HepG2 (cell line): ENCODE results near the gene PCIF1. TPM values are rescaled to one million over a fixed set of nuclear protein-coding genes. Genes with fewer than 3 reads are reported as not detected.

Experiments used
- ARNT ChIP-seq: fragments of 450-650 bp; IDR thresholded peaks from 2 replicates; pipeline ENCODE4 v1.6.1; 2017
- PTBP1 ChIP-seq: fragments of 200-400 bp; formaldehyde crosslinking; IDR thresholded peaks from 2 replicates; pipeline ENCODE4 v1.6.1; 2018; ENCODE audit warnings: low read length, low read depth; ENCODE audit not compliant: poor library complexity, severe bottlenecking
- SMYD3 ChIP-seq: sonication (generic); formaldehyde crosslinking; IDR thresholded peaks from 2 replicates; pipeline ENCODE4 v1.8.1; 2023; ENCODE audit warnings: mild to moderate bottlenecking, missing genetic modification reagents
- YEATS2 ChIP-seq: sonication (generic); formaldehyde crosslinking; IDR thresholded peaks from 2 replicates; pipeline ENCODE4 v1.4.0; 2020; ENCODE audit warnings: missing genetic modification reagents, borderline replicate concordance
- ZNF10 ChIP-seq: sonication (generic); formaldehyde crosslinking; IDR thresholded peaks from 2 replicates; pipeline ENCODE4 v1.4.0; 2020; ENCODE audit warnings: mild to moderate bottlenecking, low read depth, missing genetic modification reagents, borderline replicate concordance
- ZNF354B ChIP-seq: sonication (generic); formaldehyde crosslinking; IDR thresholded peaks from 2 replicates; pipeline ENCODE4 v1.8.0; 2022; ENCODE audit warnings: mild to moderate bottlenecking, missing genetic modification reagents
- ZNF589 ChIP-seq: sonication (generic); formaldehyde crosslinking; conservative IDR thresholded peaks from 2 replicates; pipeline ENCODE4 v1.8.0; 2022; ENCODE audit warnings: mild to moderate bottlenecking, moderate library complexity, missing genetic modification reagents
- ZNF598 ChIP-seq: sonication (generic); formaldehyde crosslinking; IDR thresholded peaks from 2 replicates; pipeline ENCODE4 v1.5.1; 2020; ENCODE audit warnings: mild to moderate bottlenecking, missing genetic modification reagents, borderline replicate concordance
- polyA plus RNA-seq, 8 experiments: library from polyadenylated mRNA; depleted of rRNA in 3 of 8; stranded (reverse) in 7 of 8; unstranded in 1 of 8; fragments of >200 nt; fragmentation: Illumina TruSeq in 4 of 8; extraction: Trizol in 4 of 8; gene quantifications; 2 replicates each; pipeline versions ENCODE4 v1.2.1 to v1.2.3, GENCODE V29; 2011 to 2016; ENCODE audit warnings: low read depth in 4 of 8, missing spikeins in 1 of 8, mixed read lengths in 1 of 8; ENCODE audit not compliant: insufficient read depth in 1 of 8
- total RNA-seq, 5 experiments: library from RNA; depleted of rRNA; stranded (reverse); fragments of >200 nt; fragmentation: Illumina TruSeq; extraction: Trizol; gene quantifications; 2 replicates each; pipeline ENCODE4 v1.2.3, GENCODE V29; 2016; ENCODE audit warnings: low read depth in 1 of 5
- TF ChIP-seq, protein P1 (sequence below): sonication (generic); formaldehyde crosslinking; IDR thresholded peaks from 2 replicates; pipeline ENCODE4 v1.5.0; 2020; ENCODE audit warnings: mild to moderate bottlenecking, missing genetic modification reagents
- TF ChIP-seq, protein P2 (sequence below): IDR thresholded peaks from 2 replicates; pipeline ENCODE4 v1.6.1; 2016; ENCODE audit warnings: low read depth, borderline replicate concordance
- TF ChIP-seq, protein P3 (sequence below): conservative IDR thresholded peaks from 2 replicates; pipeline ENCODE4 v1.6.1; 2018; ENCODE audit warnings: missing genetic modification reagents
- TF ChIP-seq, protein P4 (sequence below): sonication (generic); formaldehyde crosslinking; IDR thresholded peaks from 2 replicates; pipeline ENCODE4 v1.4.0; 2020; ENCODE audit warnings: missing genetic modification reagents
- TF ChIP-seq, protein P5 (sequence below): sonication (generic); formaldehyde crosslinking; IDR thresholded peaks from 2 replicates; pipeline ENCODE4 v1.4.0; 2020; ENCODE audit warnings: mild to moderate bottlenecking, missing genetic modification reagents
- TF ChIP-seq, protein P6 (sequence below): sonication (generic); formaldehyde crosslinking; IDR thresholded peaks from 2 replicates; pipeline ENCODE4 v1.8.0; 2022; ENCODE audit warnings: missing genetic modification reagents, mild to moderate bottlenecking, inconsistent platforms, borderline replicate concordance
- TF ChIP-seq, protein P7 (sequence below): sonication (generic); formaldehyde crosslinking; IDR thresholded peaks from 2 replicates; pipeline ENCODE4 v1.5.0; 2020; ENCODE audit warnings: missing genetic modification reagents

PCIF1 gene
- total and polyA plus RNA-seq, 2 of the 13 experiments (the other 11 are each of a cell fraction or from before 2014, with no cell fraction given) = 20.9 to 24.4 TPM

DNA sequence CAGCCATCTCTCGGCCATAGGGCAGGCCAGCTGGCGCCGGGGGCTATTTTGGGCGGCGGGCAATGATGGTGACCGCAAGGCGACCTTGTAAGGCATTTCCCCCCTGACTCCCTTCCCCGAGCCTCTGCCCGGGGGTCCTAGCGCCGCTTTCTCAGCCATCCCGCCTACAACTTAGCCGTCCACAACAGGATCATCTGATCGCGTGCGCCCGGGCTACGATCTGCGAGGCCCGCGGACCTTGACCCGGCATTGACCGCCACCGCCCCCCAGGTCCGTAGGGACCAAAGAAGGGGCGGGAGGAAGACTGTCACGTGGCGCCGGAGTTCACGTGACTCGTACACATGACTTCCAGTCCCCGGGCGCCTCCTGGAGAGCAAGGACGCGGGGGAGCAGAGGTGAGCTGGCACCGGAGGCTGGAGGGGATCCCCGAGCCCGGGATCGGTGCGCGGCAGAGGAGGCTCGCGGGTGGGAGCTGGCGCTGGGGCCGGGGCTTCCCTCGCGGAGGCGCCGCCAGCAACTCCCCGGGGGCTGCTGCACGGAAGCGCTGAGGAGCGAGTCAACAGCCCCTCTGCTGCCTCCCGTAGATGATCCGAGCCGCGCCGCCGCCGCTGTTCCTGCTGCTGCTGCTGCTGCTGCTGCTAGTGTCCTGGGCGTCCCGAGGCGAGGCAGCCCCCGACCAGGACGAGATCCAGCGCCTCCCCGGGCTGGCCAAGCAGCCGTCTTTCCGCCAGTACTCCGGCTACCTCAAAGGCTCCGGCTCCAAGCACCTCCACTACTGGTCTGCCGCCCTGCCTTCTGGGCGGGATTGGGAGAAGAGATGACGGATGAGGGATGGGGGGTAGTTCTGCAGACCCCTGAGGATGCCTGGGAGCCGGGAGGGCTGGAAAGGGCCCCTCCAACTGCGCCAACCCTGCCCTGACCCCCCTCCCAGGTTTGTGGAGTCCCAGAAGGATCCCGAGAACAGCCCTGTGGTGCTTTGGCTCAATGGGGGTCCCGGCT lies 43.2 kb upstream of the PCIF1 start, which contains the start of the genes CTSA and NEURL2 (continued):
- TF ChIP-seq ZNF10 (CRISPR knock-in tag) = no peak
- peak; percentile 99 for TF ChIP-seq ZNF354B (CRISPR knock-in tag)
- TF ChIP-seq, protein P1, sequence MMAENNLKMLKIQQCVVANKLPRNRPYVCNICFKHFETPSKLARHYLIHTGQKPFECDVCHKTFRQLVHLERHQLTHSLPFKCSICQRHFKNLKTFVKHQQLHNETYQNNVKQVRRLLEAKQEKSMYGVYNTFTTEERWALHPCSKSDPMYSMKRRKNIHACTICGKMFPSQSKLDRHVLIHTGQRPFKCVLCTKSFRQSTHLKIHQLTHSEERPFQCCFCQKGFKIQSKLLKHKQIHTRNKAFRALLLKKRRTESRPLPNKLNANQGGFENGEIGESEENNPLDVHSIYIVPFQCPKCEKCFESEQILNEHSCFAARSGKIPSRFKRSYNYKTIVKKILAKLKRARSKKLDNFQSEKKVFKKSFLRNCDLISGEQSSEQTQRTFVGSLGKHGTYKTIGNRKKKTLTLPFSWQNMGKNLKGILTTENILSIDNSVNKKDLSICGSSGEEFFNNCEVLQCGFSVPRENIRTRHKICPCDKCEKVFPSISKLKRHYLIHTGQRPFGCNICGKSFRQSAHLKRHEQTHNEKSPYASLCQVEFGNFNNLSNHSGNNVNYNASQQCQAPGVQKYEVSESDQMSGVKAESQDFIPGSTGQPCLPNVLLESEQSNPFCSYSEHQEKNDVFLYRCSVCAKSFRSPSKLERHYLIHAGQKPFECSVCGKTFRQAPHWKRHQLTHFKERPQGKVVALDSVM = peak; percentile 95
- TF ChIP-seq, protein P2, sequence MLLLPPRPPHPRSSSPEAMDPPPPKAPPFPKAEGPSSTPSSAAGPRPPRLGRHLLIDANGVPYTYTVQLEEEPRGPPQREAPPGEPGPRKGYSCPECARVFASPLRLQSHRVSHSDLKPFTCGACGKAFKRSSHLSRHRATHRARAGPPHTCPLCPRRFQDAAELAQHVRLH (CRISPR knock-in tag) = peak; percentile 99
- TF ChIP-seq ZNF598 (CRISPR knock-in tag) = peak; percentile 95; the same call in 1 of the 2 replicates
- no peak; the same call in none of the 2 replicates for TF ChIP-seq SMYD3 (CRISPR knock-in tag)
- TF ChIP-seq YEATS2 = peak; percentile 100
- TF ChIP-seq, protein P3, sequence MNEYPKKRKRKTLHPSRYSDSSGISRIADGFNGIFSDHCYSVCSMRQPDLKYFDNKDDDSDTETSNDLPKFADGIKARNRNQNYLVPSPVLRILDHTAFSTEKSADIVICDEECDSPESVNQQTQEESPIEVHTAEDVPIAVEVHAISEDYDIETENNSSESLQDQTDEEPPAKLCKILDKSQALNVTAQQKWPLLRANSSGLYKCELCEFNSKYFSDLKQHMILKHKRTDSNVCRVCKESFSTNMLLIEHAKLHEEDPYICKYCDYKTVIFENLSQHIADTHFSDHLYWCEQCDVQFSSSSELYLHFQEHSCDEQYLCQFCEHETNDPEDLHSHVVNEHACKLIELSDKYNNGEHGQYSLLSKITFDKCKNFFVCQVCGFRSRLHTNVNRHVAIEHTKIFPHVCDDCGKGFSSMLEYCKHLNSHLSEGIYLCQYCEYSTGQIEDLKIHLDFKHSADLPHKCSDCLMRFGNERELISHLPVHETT (CRISPR knock-in tag) = peak; percentile 98
- TF ChIP-seq ARNT = peak; percentile 96; the same call in 1 of the 2 replicates
- TF ChIP-seq PTBP1 = peak; percentile 77
- TF ChIP-seq, protein P4, sequence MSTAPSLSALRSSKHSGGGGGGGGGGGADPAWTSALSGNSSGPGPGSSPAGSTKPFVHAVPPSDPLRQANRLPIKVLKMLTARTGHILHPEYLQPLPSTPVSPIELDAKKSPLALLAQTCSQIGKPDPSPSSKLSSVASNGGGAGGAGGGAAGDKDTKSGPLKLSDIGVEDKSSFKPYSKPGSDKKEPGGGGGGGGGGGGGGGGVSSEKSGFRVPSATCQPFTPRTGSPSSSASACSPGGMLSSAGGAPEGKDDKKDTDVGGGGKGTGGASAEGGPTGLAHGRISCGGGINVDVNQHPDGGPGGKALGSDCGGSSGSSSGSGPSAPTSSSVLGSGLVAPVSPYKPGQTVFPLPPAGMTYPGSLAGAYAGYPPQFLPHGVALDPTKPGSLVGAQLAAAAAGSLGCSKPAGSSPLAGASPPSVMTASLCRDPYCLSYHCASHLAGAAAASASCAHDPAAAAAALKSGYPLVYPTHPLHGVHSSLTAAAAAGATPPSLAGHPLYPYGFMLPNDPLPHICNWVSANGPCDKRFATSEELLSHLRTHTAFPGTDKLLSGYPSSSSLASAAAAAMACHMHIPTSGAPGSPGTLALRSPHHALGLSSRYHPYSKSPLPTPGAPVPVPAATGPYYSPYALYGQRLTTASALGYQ = peak; percentile 98
- TF ChIP-seq ZNF589 (CRISPR knock-in tag) = peak; percentile 99
- TF ChIP-seq, protein P5, sequence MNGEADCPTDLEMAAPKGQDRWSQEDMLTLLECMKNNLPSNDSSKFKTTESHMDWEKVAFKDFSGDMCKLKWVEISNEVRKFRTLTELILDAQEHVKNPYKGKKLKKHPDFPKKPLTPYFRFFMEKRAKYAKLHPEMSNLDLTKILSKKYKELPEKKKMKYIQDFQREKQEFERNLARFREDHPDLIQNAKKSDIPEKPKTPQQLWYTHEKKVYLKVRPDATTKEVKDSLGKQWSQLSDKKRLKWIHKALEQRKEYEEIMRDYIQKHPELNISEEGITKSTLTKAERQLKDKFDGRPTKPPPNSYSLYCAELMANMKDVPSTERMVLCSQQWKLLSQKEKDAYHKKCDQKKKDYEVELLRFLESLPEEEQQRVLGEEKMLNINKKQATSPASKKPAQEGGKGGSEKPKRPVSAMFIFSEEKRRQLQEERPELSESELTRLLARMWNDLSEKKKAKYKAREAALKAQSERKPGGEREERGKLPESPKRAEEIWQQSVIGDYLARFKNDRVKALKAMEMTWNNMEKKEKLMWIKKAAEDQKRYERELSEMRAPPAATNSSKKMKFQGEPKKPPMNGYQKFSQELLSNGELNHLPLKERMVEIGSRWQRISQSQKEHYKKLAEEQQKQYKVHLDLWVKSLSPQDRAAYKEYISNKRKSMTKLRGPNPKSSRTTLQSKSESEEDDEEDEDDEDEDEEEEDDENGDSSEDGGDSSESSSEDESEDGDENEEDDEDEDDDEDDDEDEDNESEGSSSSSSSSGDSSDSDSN = peak; percentile 94
- TF ChIP-seq, protein P6, sequence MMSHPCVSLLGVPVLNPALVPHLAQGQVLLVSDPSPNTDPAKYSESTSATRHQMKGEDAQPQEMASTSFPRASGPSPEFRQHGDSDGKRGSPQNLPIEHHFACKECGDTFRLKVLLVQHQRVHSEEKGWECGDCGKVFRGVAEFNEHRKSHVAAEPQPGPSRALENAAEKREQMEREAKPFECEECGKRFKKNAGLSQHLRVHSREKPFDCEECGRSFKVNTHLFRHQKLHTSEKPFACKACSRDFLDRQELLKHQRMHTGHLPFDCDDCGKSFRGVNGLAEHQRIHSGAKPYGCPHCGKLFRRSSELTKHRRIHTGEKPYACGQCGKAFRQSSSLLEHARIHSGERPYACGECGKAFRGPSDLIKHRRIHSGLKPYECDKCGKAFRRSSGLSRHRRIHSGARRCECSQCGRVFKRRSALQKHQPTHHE = peak; percentile 99; the same call in 1 of the 2 replicates
- TF ChIP-seq, protein P7, sequence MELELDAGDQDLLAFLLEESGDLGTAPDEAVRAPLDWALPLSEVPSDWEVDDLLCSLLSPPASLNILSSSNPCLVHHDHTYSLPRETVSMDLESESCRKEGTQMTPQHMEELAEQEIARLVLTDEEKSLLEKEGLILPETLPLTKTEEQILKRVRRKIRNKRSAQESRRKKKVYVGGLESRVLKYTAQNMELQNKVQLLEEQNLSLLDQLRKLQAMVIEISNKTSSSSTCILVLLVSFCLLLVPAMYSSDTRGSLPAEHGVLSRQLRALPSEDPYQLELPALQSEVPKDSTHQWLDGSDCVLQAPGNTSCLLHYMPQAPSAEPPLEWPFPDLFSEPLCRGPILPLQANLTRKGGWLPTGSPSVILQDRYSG = 0 out of 2 replicates have a peak, but pooled peaks have one; percentile 82
